KMS-11 (cell line): ENCODE measurements around the gene CTBP2.

Experiments
- H2AFZ ChIP-seq: fragments of 200-600 bp; sonication (generic); 2 replicates; pipeline ENCODE4 v1.6.1; 2016; ENCODE audit warnings: antibody characterized with exemption, mixed run types, low read depth
- H3K27ac ChIP-seq: fragments of 200-600 bp; sonication (generic); 2 replicates; pipeline ENCODE4 v1.6.1; 2016; ENCODE audit warnings: mild to moderate bottlenecking, mixed run types
- H3K27me3 ChIP-seq: fragments of 200-600 bp; sonication (generic); 2 replicates; pipeline ENCODE4 v1.6.1; 2017; ENCODE audit warnings: mild to moderate bottlenecking, low read depth, mixed run types, moderate library complexity; ENCODE audit not compliant: insufficient read depth
- H3K36me3 ChIP-seq: fragments of 200-600 bp; sonication (generic); 2 replicates; pipeline ENCODE4 v1.6.1; 2017; ENCODE audit warnings: mild to moderate bottlenecking, mixed run types; ENCODE audit not compliant: insufficient read depth
- H3K4me1 ChIP-seq: fragments of 200-600 bp; sonication (generic); 2 replicates; pipeline ENCODE4 v1.6.1; 2016; ENCODE audit warnings: mild to moderate bottlenecking, low read depth, mixed run types; ENCODE audit not compliant: poor library complexity, severe bottlenecking
- H3K4me2 ChIP-seq: fragments of 200-600 bp; sonication (generic); 2 replicates; pipeline ENCODE4 v1.7.0; 2016; ENCODE audit warnings: mild to moderate bottlenecking, mixed run types
- H3K4me3 ChIP-seq: fragments of 200-600 bp; sonication (generic); IDR thresholded peaks from 2 replicates; pipeline ENCODE4 v1.6.1; 2017; ENCODE audit warnings: low read depth, low read length, mixed read lengths; ENCODE audit not compliant: insufficient read depth
- H3K79me2 ChIP-seq: fragments of 200-600 bp; sonication (generic); 2 replicates; pipeline ENCODE4 v1.6.1; 2016; ENCODE audit warnings: low read depth, mixed run types; ENCODE audit not compliant: insufficient read depth
- H3K9ac ChIP-seq: fragments of 200-600 bp; sonication (generic); 2 replicates; pipeline ENCODE4 v1.6.1; 2016; ENCODE audit warnings: mild to moderate bottlenecking, mixed run types
- H4K20me1 ChIP-seq: fragments of 200-600 bp; sonication (generic); 2 replicates; pipeline ENCODE4 v1.6.1; 2016; ENCODE audit warnings: mild to moderate bottlenecking, mixed run types; ENCODE audit not compliant: insufficient read depth
- CTCF ChIP-seq: fragments of 200-600 bp; sonication (generic); conservative IDR thresholded peaks from 2 replicates; pipeline ENCODE4 v1.6.1; 2017; ENCODE audit warnings: low read depth, mild to moderate bottlenecking, antibody characterized with exemption, low read length, moderate library complexity, mixed read lengths

Gene CTBP2

GRCh38 chr10:125009661-125010161 lies 150.7 kb downstream of the CTBP2 start:
- Histone ChIP-seq H3K27ac (no peak overlapping the region), H3K79me2 (no peaks in the 10 kb centered on the region), H3K4me3 (no peak overlapping the region), H4K20me1 (no peaks in the 10 kb centered on the region), H3K4me1 (no peaks in the 10 kb centered on the region), H3K36me3 (no peaks in the 10 kb centered on the region), H2AFZ (no peak overlapping the region), H3K27me3 (no peaks in the 10 kb centered on the region), H3K9ac (no peak overlapping the region), H3K4me2 (no peak overlapping the region)
- no peak for TF ChIP-seq CTCF

- no peak overlapping the region for H2AFZ ChIP-seq
These were observed 151.4 kb downstream of the CTBP2 start for GRCh38 chr10:125008689-125009638.

GRCh38 chr10:125007436-125007835 lies 152.9 kb downstream of the CTBP2 start:
- no peaks in the 10 kb centered on the region for H4K20me1 ChIP-seq
- H3K27ac ChIP-seq, result no peak overlapping the region
- no peaks in the 10 kb centered on the region for H3K79me2 ChIP-seq
- H2AFZ ChIP-seq, result no peak overlapping the region
- TF ChIP-seq CTCF, result no peak
- H3K4me3 ChIP-seq, result no peak overlapping the region
- no peak overlapping the region for H3K9ac ChIP-seq
- H3K36me3 ChIP-seq, result no peaks in the 10 kb centered on the region
- H3K27me3 ChIP-seq, result no peaks in the 10 kb centered on the region
- no peak overlapping the region for H3K4me2 ChIP-seq
- no peaks in the 10 kb centered on the region for H3K4me1 ChIP-seq

More at GRCh38 chr10:125008689-125009638, 151.4 kb downstream of the CTBP2 start:
- Histone ChIP-seq H4K20me1 (no peaks in the 10 kb centered on the region), H3K27ac (no peak overlapping the region), H3K4me3 (no peak overlapping the region), H3K36me3 (no peaks in the 10 kb centered on the region), H3K4me2 (no peak overlapping the region), H3K79me2 (no peaks in the 10 kb centered on the region), H3K4me1 (no peaks in the 10 kb centered on the region), H3K27me3 (no peaks in the 10 kb centered on the region), H3K9ac (no peak overlapping the region)
- TF ChIP-seq CTCF, result no peak

- H3K4me3 ChIP-seq, result no peak overlapping the region
- no peak overlapping the region for H3K27ac ChIP-seq
- no peaks in the 10 kb centered on the region for H3K27me3 ChIP-seq
- no peaks in the 10 kb centered on the region for H3K4me1 ChIP-seq
- no peaks in the 10 kb centered on the region for H3K79me2 ChIP-seq
- no peak overlapping the region for H3K4me2 ChIP-seq
- H3K36me3 ChIP-seq, result no peaks in the 10 kb centered on the region
- H3K9ac ChIP-seq, result no peak overlapping the region
- no peaks in the 10 kb centered on the region for H4K20me1 ChIP-seq
- no peak overlapping the region for H2AFZ ChIP-seq
- no peak for TF ChIP-seq CTCF
These were observed 153.4 kb downstream of the CTBP2 start for GRCh38 chr10:125006921-125007426.
